IMR-90 (cell line): ENCODE measurements around the gene POLR1A. TPM values are rescaled to one million over a fixed set of nuclear protein-coding genes. Genes with fewer than 3 reads are reported as not detected.
A peak's percentile ranks its signal among the peaks of the same experiment; 100 is the strongest.

Source experiments
- ATAC-seq: fragments of 200-7000 bp; cut with Tn5 transposase; 2 replicates; pipeline ENCODE4 v1.9.1; 2020; ENCODE audit warnings: low read depth, mild to moderate bottlenecking, moderate library complexity
- BruUV-seq: library from RNA; stranded (reverse); fragments of 400-500 nt; replicated peaks from 2 replicates; lab custom pipeline; 2021; lab: Mats Ljungman, UMichigan
- CTCF ChIA-PET: fragments of 300-600 bp; formaldehyde crosslinking; extraction: SDS; loops from one replicate; lab custom pipeline; 2021; ENCODE audit warnings: antibody characterized with exemption; lab: Yijun Ruan, JAX
- POLR2A ChIA-PET: fragments of 300-600 bp; sonication (Branson Sonifier 250); formaldehyde crosslinking; loops from one replicate; lab custom pipeline; 2022; ENCODE audit warnings: antibody characterized with exemption; ENCODE audit not compliant: unreplicated experiment; lab: Charles Lee
- DNase-seq: peaks from one replicate; pipeline ENCODE4 v3.0.0; 2013
- H2AFZ ChIP-seq: replicated peaks from 2 replicates; pipeline ENCODE3; 2013; ENCODE audit warnings: low read length, mild to moderate bottlenecking; ENCODE audit not compliant: poor library complexity
- H2AK5ac ChIP-seq: 2 replicates; pipeline ENCODE4 v1.6.1; 2013; ENCODE audit warnings: low read depth, low read length, inconsistent platforms
- H2AK9ac ChIP-seq: replicated peaks from 2 replicates; pipeline ENCODE3; 2013; ENCODE audit warnings: mild to moderate bottlenecking, low read depth, low read length, moderate library complexity; ENCODE audit not compliant: poor library complexity
- H2BK120ac ChIP-seq: 2 replicates; pipeline ENCODE4 v1.6.1; 2013; ENCODE audit warnings: low read depth, low read length, inconsistent platforms
- H2BK15ac ChIP-seq: 3 replicates; pipeline ENCODE4 v1.6.1; 2013; ENCODE audit warnings: low read depth, low read length, inconsistent platforms
- H2BK20ac ChIP-seq: 2 replicates; pipeline ENCODE4 v1.6.1; 2013; ENCODE audit warnings: low read depth, mild to moderate bottlenecking, inconsistent platforms, low read length, moderate library complexity
- H2BK5ac ChIP-seq: 2 replicates; pipeline ENCODE4 v1.6.1; 2013; ENCODE audit warnings: mild to moderate bottlenecking, low read depth, low read length, inconsistent platforms; ENCODE audit not compliant: poor library complexity, severe bottlenecking
- H3K14ac ChIP-seq: replicated peaks from 2 replicates; pipeline ENCODE4 v1.6.1; 2013; ENCODE audit warnings: low read depth, low read length, inconsistent platforms
- H3K18ac ChIP-seq: 2 replicates; pipeline ENCODE4 v1.6.1; 2013; ENCODE audit warnings: low read depth, low read length, control low read depth
- H3K23ac ChIP-seq: 2 replicates; pipeline ENCODE4 v1.6.1; 2013; ENCODE audit warnings: low read depth, low read length, inconsistent platforms
- H3K27ac ChIP-seq: 2 replicates; pipeline ENCODE4 v1.5.1; 2013; ENCODE audit warnings: mild to moderate bottlenecking, control low read depth, low read length; ENCODE audit not compliant: insufficient read depth
- H3K27me3 ChIP-seq: 2 replicates; pipeline ENCODE4 v1.6.1; 2013; ENCODE audit warnings: low read length; ENCODE audit not compliant: control insufficient read depth, insufficient read depth
- H3K36me3 ChIP-seq: 2 replicates; pipeline ENCODE4 v1.6.1; 2013; ENCODE audit warnings: low read length, mixed read lengths; ENCODE audit not compliant: control insufficient read depth, insufficient read depth
- H3K4ac ChIP-seq: 2 replicates; pipeline ENCODE4 v1.6.1; 2013; ENCODE audit warnings: low read depth, low read length, inconsistent platforms
- H3K4me1 ChIP-seq: 2 replicates; pipeline ENCODE4 v1.6.1; 2013; ENCODE audit warnings: low read length, mixed read lengths; ENCODE audit not compliant: control insufficient read depth, insufficient read depth
- H3K4me2 ChIP-seq: 2 replicates; pipeline ENCODE4 v1.6.1; 2013; ENCODE audit warnings: low read depth, mild to moderate bottlenecking, control low read depth, low read length, moderate library complexity
- H3K4me3 ChIP-seq: 2 replicates; pipeline ENCODE4 v1.5.1; 2013; ENCODE audit warnings: low read depth, mild to moderate bottlenecking, control low read depth, low read length, moderate library complexity; ENCODE audit not compliant: insufficient read depth
- H3K56ac ChIP-seq: 2 replicates; pipeline ENCODE4 v1.6.1; 2013; ENCODE audit warnings: low read length, inconsistent platforms; ENCODE audit not compliant: insufficient read depth; ENCODE audit errors: extremely low read depth
- H3K79me1 ChIP-seq, 2 experiments: 2 replicates each; pipeline ENCODE4 v1.6.1; 2013; ENCODE audit warnings: low read length in 2 of 2, inconsistent platforms in 1 of 2, low read depth in 1 of 2
- H3K9ac ChIP-seq: 2 replicates; pipeline ENCODE4 v1.6.1; 2013; ENCODE audit warnings: low read depth, low read length, control low read depth
- H3K9me1 ChIP-seq: 2 replicates; pipeline ENCODE4 v1.6.1; 2013; ENCODE audit warnings: low read length, inconsistent platforms; ENCODE audit not compliant: insufficient read depth
- H3K9me3 ChIP-seq: 2 replicates; pipeline ENCODE4 v1.6.1; 2013; ENCODE audit warnings: low read length; ENCODE audit not compliant: control insufficient read depth, insufficient read depth
- H4K20me1 ChIP-seq: 2 replicates; pipeline ENCODE4 v1.6.1; 2013; ENCODE audit warnings: low read length, inconsistent platforms; ENCODE audit not compliant: insufficient read depth
- H4K5ac ChIP-seq: 2 replicates; pipeline ENCODE4 v1.6.1; 2013; ENCODE audit warnings: mild to moderate bottlenecking, low read depth, low read length, control low read depth
- H4K8ac ChIP-seq, 2 experiments: 2 replicates each; pipeline ENCODE4 v1.6.1; 2013; ENCODE audit warnings: low read depth in 2 of 2, low read length in 2 of 2, control low read depth in 1 of 2, inconsistent platforms in 1 of 2
- H4K91ac ChIP-seq: 2 replicates; pipeline ENCODE4 v1.6.1; 2013; ENCODE audit warnings: low read depth, low read length, inconsistent platforms; ENCODE audit not compliant: insufficient read depth
- BHLHE40 ChIP-seq: fragments of 150-350 bp; IDR thresholded peaks from 2 replicates; pipeline ENCODE4 v1.6.1; 2016; ENCODE audit warnings: mild to moderate bottlenecking, low read depth, low read length
- CEBPB ChIP-seq: IDR thresholded peaks from 2 replicates; pipeline ENCODE4 v1.6.1; 2012; ENCODE audit warnings: low read depth, low read length, improper control_type of control experiment
- CHD1 ChIP-seq: IDR thresholded peaks from 2 replicates; pipeline ENCODE4 v1.6.1; 2012; ENCODE audit warnings: low read depth, low read length, improper control_type of control experiment
- MAFK ChIP-seq: IDR thresholded peaks from 2 replicates; pipeline ENCODE4 v1.6.1; 2012; ENCODE audit warnings: low read depth, low read length, improper control_type of control experiment
- MXI1 ChIP-seq: IDR thresholded peaks from 2 replicates; pipeline ENCODE4 v1.6.1; 2012; ENCODE audit warnings: low read depth, mild to moderate bottlenecking, low read length, moderate library complexity, borderline replicate concordance
- NFE2L2 ChIP-seq: fragments of 150-350 bp; IDR thresholded peaks from 2 replicates; pipeline ENCODE4 v1.6.1; 2016; ENCODE audit warnings: low read depth, mild to moderate bottlenecking, low read length
- RFX5 ChIP-seq: IDR thresholded peaks from 2 replicates; pipeline ENCODE4 v1.8.0; 2012; ENCODE audit warnings: low read depth, mild to moderate bottlenecking, low read length, moderate library complexity
- WGBS, 2 experiments: methylation state at CpG; one replicate each; pipeline versions ENCODE4 v1.1.5 to v1.1.7; 2013; ENCODE audit warnings: missing lambda C conversion rate in 2 of 2; ENCODE audit not compliant: insufficient read length in 1 of 2; ENCODE audit errors: extremely low coverage in 2 of 2; 5-methylcytosine and 5-hydroxymethylcytosine counted together
- dilution Hi-C: fragments of 300-500 bp; cut with HindIII; formaldehyde crosslinking; loops from one replicate; pipeline ENCODE4 v1.14.3; 2018; ENCODE audit warnings: low sequenced_read_pairs; ENCODE audit not compliant: unreplicated experiment
- in situ Hi-C: fragments of 300-500 bp; cut with MboI; formaldehyde crosslinking; loops from 3 replicates; pipeline ENCODE4 v1.14.3; 2019; ENCODE audit warnings: low sequenced_read_pairs, inconsistent platforms, mixed read lengths
- intact Hi-C: fragments of 100-400 bp; cut with micrococcal nuclease; formaldehyde crosslinking; loops from 2 replicates; pipeline ENCODE4 v1.10.0; 2022
- polyA plus RNA-seq, 3 experiments: library from polyadenylated mRNA; depleted of rRNA; stranded (reverse); fragments of >200 nt; gene quantifications; 2 replicates each; pipeline ENCODE4 v1.2.3, GENCODE V29; 2012; ENCODE audit warnings: low replicate concordance in 1 of 3
- total RNA-seq: library from RNA; depleted of rRNA; stranded (reverse); fragments of >200 nt; gene quantifications from 2 replicates; pipeline ENCODE4 v1.2.3, GENCODE V29; 2012
- TF ChIP-seq, protein P1 (sequence below): conservative IDR thresholded peaks from 2 replicates; pipeline ENCODE4 v1.5.1; 2012; ENCODE audit warnings: mild to moderate bottlenecking, low read depth, low read length, improper control_type of control experiment

Gene POLR1A
- total and polyA plus RNA-seq, 2 of the 4 experiments (the other 2 are of a cell fraction): 7.6 to 27.4 TPM

DNA sequence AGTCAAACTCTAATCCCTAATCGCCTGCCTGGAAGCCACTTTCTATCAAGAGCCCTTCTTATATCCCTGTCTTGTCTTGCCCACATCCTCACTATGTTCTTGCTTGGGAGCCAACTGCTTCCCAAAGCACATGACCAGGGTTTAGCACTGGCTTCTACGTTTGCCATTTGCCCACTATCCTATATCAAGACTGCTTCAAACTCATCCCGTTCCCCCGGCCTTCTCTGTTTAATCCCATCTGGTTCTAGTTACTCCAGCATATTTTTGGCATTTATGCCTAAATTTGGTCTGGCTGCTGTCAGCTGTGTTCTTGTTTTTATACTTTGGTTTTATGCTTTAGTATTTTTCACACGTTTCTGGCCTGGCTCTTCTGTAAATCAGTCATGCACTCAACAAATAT lies 40.2 kb downstream of the POLR1A start:
- in situ Hi-C loops: no loop called here
- H2BK15ac ChIP-seq: no peak overlapping the region

More for the DNA sequence above, 40.2 kb downstream of the POLR1A start:
- Histone ChIP-seq H3K14ac (no peak overlapping the region), H3K4me2 (no peak overlapping the region), H3K9me3 (no peaks in the 10 kb centered on the region), H3K9ac (no peak overlapping the region), H3K4me3 (no peak overlapping the region), H4K8ac (no peak overlapping the region), H2AFZ (no peak overlapping the region), H4K91ac (no peak overlapping the region), H2BK120ac (no peak overlapping the region), H3K79me1 (peaks cover 7 to 25% of the 10 kb centered on the region in 2 experiments), H3K36me3 (peaks cover 29% of the 10 kb centered on the region), H3K27me3 (no peaks in the 10 kb centered on the region), H2BK20ac (no peak overlapping the region), H3K23ac (no peak overlapping the region), H2AK9ac (no peak overlapping the region), H4K20me1 (no peaks in the 10 kb centered on the region; the same call in 1 of the 2 replicates), H3K9me1 (peaks cover 2% of the 10 kb centered on the region), H3K4me1 (peaks cover 4% of the 10 kb centered on the region), H2AK5ac (peak overlapping the region; percentile 44; the same call in 1 of the 2 replicates), H2BK5ac (no peak overlapping the region), H3K27ac (peak overlapping the region; percentile 23; the same call in 1 of the 2 replicates), H4K5ac (no peak overlapping the region), H3K4ac (no peak overlapping the region), H3K56ac (no peak overlapping the region), H3K18ac (no peak overlapping the region)
- intact Hi-C loops: no loop called here
- ChIA-PET POLR2A (no interaction called here), CTCF (no interaction called here)
- DNase-seq (no peak), ATAC-seq (no peak)
- dilution Hi-C loops: no loop called here
- TF ChIP-seq BHLHE40 (no peak), RFX5 (no peak), CHD1 (no peak), NFE2L2 (no peak), CEBPB (no peak), MAFK (no peak), MXI1 (no peak)
- TF ChIP-seq, protein P1, sequence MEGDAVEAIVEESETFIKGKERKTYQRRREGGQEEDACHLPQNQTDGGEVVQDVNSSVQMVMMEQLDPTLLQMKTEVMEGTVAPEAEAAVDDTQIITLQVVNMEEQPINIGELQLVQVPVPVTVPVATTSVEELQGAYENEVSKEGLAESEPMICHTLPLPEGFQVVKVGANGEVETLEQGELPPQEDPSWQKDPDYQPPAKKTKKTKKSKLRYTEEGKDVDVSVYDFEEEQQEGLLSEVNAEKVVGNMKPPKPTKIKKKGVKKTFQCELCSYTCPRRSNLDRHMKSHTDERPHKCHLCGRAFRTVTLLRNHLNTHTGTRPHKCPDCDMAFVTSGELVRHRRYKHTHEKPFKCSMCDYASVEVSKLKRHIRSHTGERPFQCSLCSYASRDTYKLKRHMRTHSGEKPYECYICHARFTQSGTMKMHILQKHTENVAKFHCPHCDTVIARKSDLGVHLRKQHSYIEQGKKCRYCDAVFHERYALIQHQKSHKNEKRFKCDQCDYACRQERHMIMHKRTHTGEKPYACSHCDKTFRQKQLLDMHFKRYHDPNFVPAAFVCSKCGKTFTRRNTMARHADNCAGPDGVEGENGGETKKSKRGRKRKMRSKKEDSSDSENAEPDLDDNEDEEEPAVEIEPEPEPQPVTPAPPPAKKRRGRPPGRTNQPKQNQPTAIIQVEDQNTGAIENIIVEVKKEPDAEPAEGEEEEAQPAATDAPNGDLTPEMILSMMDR: no peak
- BruUV-seq: no TSS peak
- 83% methylated on average over 2 of the region's 5 CpGs; no CpG with 5 or more reads in 1 of the 2 experiments for WGBS, 2 experiments
